Measurements from ENCODE around the gene NT5DC1.

The NT5DC1 gene

DNA sequence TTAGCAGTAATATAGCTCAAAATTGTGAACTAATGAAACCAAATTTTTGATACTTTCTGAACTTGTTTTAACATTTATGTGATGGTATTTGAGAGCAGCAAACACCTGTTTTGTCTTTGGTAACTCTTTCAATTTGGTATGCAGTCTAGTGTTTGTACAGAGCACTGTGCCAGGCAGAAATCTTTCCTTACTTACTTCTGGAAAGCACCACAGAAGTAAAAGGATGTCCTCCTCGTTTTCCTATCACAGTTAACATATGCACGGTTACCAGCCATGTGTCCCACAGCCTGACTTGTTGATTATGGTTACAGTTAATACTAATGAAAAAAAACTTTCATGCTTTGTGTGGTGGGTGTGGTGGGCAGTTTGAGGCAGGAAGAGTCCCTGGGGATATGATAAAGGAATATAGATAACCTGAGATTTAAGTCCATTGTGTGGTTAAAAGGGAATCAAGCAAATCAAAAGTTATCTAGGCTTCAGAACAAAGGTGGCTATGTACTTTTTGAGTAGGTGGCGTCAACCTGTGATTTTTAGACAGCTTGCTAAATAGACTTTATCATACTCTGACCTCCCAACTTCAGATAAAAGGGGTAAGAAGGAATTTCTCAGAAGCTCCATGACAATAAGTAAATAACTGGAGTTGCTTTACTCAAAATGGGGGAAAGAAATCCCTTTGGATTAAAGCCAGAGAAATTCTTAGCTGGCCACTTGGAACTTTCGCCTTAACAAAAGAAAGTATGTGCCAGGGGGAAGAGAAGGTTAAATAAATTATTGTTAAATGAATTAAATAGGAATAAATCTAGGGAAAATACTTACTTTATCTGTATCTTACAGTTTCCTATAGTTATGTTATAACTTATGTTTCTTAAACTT is 45.4 kb downstream of the NT5DC1 start:
- TF ChIP-seq, protein P1, sequence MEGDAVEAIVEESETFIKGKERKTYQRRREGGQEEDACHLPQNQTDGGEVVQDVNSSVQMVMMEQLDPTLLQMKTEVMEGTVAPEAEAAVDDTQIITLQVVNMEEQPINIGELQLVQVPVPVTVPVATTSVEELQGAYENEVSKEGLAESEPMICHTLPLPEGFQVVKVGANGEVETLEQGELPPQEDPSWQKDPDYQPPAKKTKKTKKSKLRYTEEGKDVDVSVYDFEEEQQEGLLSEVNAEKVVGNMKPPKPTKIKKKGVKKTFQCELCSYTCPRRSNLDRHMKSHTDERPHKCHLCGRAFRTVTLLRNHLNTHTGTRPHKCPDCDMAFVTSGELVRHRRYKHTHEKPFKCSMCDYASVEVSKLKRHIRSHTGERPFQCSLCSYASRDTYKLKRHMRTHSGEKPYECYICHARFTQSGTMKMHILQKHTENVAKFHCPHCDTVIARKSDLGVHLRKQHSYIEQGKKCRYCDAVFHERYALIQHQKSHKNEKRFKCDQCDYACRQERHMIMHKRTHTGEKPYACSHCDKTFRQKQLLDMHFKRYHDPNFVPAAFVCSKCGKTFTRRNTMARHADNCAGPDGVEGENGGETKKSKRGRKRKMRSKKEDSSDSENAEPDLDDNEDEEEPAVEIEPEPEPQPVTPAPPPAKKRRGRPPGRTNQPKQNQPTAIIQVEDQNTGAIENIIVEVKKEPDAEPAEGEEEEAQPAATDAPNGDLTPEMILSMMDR (IDR thresholded peaks at IDR 0.05; ENCODE audit: low read depth, low read length, missing control alignments): no peak
- no peak for DNase-seq (ENCODE audit: extremely low read depth, low read depth)

DNA sequence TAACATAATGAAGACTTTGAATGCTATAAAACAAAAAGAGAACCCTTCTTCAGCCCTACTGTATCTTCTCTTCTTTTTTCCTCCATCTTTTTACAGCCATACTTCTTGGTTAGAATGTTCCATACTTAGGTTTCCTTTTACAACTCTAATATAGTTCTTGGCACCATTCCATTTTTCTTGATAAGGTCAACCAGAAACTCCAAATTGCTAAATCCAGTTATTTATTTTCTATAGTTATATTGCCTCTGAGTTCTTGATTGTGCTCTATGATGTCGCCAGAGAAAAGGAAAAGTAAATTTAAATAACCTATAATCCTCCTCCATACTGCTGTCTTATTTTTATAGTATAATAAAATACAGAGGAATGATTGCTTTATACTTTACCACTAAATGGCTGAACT is 52.0 kb downstream of the NT5DC1 start:
- H3K4me3 ChIP-seq (replicated peaks; ENCODE audit: low read depth, low read length): no peak overlapping the region
- no peak for DNase-seq (ENCODE audit: extremely low read depth, low read depth)
- TF ChIP-seq, protein P1 (IDR thresholded peaks at IDR 0.05; ENCODE audit: low read depth, low read length, missing control alignments): no peak

More for the DNA sequence above, 45.4 kb downstream of the NT5DC1 start:
- H3K4me3 ChIP-seq (replicated peaks; ENCODE audit: low read depth, low read length): no peak overlapping the region

DNA sequence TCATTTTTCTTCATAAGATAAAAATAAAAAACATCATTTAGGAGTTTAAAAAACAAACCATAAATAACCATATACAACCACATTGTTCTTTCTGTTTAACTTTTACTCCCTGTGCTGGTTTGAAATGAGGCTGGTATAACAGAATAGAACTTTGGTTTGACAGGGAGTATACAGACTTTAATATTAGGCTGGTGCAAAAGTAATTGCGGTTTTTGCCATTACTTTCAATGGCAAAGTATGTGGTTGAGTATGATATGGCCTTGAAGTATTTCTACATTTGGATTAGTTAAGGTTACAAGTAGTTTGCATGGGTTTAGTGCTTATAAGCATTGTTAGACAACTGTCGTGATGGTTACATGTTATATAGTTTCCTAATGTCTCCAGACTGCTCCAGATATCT is 54.2 kb downstream of the NT5DC1 start:
- H3K4me3 ChIP-seq (replicated peaks; ENCODE audit: low read depth, low read length): no peak overlapping the region
- TF ChIP-seq, protein P1 (IDR thresholded peaks at IDR 0.05; ENCODE audit: low read depth, low read length, missing control alignments): no peak
- no peak for DNase-seq (ENCODE audit: extremely low read depth, low read depth)

DNA sequence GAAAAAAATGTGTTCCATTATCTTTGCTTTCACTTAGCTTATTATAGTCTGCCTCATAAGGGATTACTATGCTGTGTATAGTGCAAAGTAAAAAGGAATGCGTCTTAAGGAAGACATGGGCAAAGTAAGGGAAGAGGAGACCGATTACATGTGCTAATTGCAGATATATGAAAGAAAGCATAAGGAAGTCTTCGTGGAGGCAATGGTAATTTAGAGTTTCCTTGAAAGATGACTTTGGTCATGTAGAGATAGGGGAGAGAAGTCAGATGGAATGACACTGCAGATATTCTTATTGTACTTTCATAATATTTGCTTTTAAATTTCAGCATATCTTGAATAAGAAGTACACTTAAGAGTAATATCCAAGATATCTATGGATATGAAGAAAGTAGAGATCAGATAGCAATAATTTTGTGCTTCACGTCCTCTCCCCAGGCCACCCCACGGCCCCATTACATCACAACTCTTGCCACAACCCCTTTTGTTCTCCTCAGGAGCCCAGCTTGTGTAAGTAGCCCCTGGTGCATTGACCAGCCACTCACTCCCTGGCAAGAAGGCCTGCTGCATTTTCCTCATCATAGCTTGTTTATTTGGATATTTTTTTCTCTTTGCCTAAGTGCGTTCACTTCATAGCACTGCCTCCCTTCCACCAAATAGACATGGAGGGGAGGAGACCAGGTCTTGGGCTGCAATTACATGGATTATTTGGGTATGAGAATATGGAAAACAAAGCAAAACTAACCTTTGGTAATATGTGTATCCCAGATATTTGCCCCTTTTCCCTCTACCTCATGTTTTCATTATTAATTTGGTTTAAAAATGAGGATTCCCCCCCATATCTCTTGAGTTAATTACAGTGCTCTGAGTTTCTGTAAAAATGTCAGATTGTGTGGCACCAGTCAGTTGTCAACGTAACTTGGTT is 56.0 kb downstream of the NT5DC1 start:
- no peak for DNase-seq (ENCODE audit: extremely low read depth, low read depth)
- TF ChIP-seq, protein P1 (IDR thresholded peaks at IDR 0.05; ENCODE audit: low read depth, low read length, missing control alignments): no peak
- H3K4me3 ChIP-seq (replicated peaks; ENCODE audit: low read depth, low read length): no peak overlapping the region

DNA sequence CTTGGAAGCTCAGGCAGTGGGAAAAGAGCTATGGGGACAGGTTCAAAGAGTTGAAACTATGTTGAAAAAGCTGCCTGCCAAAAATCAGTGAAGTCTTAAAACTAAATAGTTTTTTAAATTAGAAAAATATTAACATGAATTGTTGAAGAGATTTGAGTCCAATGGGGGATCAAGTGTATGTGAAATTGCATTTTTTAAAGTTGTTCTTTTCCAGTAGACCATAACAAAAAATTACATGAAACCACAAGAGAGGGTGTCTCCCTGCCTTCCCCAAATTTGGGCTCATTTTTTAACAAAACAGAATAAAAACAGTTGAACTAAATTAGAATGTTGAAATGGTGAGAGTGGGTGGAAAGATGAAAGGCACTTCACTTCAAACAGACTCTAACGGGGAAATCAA is 56.7 kb downstream of the NT5DC1 start:
- no peak overlapping the region for H3K4me3 ChIP-seq (replicated peaks; ENCODE audit: low read depth, low read length)
- no peak for DNase-seq (ENCODE audit: extremely low read depth, low read depth)
- TF ChIP-seq, protein P1 (IDR thresholded peaks at IDR 0.05; ENCODE audit: low read depth, low read length, missing control alignments): no peak

DNA sequence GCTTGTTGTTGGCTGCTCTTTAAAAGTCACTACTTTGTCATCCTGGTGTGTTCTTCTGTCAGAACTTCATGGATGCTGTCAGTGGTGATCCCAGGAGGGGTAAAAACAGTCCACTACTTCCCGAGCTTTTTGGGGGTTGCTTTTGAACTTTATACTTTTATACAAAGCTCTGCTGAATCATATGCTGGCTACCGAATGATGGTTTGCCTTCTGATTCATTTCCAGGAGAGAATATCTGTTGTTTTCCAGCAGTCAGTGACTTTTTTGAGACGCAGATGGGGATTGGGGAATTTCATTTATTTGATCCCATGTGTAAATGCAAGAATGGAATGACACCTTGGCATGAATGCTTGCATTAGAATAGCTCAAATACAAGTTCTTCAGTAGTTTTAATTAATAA is 58.0 kb downstream of the NT5DC1 start:
- TF ChIP-seq, protein P1 (IDR thresholded peaks at IDR 0.05; ENCODE audit: low read depth, low read length, missing control alignments): no peak
- H3K4me3 ChIP-seq (replicated peaks; ENCODE audit: low read depth, low read length): no peak overlapping the region
- no peak for DNase-seq (ENCODE audit: extremely low read depth, low read depth)
